ENCODE measurements around the gene DEGS2.

DNA sequence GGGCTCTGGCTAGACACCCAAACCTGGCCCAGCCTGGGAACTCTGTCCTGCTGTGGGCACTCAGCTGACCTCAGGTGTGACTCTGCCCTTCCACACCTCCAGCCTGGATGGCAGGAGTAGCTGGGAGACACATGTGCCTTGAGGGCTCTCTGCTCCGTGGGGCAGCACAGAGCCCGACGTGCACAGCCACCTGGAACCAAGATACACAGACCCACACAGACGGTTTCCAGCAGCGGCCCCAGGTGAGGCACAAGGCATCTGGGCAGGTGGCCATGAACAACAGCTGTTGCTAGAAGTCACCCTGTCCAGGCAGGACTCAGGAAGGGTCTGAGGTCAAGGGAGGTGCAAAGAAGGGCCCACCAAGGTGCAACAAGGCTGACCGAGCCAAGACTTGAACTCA, 5.9 kb downstream of the DEGS2 start:
- TF ChIP-seq, protein P1, sequence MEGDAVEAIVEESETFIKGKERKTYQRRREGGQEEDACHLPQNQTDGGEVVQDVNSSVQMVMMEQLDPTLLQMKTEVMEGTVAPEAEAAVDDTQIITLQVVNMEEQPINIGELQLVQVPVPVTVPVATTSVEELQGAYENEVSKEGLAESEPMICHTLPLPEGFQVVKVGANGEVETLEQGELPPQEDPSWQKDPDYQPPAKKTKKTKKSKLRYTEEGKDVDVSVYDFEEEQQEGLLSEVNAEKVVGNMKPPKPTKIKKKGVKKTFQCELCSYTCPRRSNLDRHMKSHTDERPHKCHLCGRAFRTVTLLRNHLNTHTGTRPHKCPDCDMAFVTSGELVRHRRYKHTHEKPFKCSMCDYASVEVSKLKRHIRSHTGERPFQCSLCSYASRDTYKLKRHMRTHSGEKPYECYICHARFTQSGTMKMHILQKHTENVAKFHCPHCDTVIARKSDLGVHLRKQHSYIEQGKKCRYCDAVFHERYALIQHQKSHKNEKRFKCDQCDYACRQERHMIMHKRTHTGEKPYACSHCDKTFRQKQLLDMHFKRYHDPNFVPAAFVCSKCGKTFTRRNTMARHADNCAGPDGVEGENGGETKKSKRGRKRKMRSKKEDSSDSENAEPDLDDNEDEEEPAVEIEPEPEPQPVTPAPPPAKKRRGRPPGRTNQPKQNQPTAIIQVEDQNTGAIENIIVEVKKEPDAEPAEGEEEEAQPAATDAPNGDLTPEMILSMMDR (IDR thresholded peaks at IDR 0.05) = no peak
- no peak for TF ChIP-seq POLR2A (IDR thresholded peaks at IDR 0.05)

Measured in right lobe of liver (tissue), 4 donors.